ENCODE data around the gene ACTRT2. TPM values are rescaled to one million over a fixed set of nuclear protein-coding genes. Genes with fewer than 3 reads are reported as not detected.

ACTRT2 gene
- total RNA-seq, 1 experiment from 2014 or later = not detected

DNA sequence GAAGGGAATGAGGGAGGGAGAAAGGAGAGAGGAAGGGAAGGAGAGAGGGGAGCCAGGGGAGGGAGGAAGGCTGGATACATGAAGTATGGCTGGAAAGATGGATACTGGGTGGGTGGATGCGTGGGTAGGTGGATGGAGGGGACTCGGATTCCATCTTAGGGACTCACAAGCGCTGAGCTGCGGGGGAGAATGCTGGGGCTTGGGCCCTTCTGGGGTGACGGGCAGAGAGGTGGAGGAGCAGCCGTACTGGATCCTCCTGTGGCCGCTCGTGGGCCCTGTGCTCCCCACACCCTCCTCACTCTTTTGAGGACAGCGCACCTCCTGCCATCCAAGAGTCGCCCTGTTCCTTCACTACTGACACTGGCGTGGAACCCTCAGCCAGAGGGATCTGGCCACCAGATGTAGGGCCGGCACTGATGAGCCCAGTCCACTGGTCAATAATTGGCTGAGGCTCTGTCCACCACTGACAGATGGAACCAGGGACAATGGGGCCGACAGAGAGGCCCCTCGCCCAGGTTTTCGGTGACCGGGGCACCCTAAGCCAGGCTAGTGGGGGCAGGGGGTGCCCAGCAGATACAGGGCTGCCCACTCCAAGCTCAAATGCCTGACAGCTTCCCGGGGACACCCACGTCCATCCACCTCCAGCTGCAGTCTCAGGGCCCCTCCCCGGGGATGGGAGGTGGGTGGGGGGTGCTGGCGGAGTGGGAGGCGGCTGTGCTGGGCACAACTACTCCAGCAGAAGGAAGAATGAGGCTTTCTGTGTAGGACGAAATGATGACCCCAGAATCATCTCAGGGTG is 4.4 kb upstream of the ACTRT2 start:
- no peak overlapping the region for H3K4ac ChIP-seq (ENCODE audit: low read depth, low read length)
- H3K56ac ChIP-seq (ENCODE audit: insufficient read length, low read depth, low read length) = no peak overlapping the region
- peaks cover 0 to 18% (median 2%) of the 10 kb centered on the region in 3 experiments; a peak in 4 of 7 replicates for H3K36me3 Mint-ChIP-seq (ENCODE audit: insufficient read depth in 1 of 3, low read depth in 3 of 3)
- no peak overlapping the region for H3K23ac ChIP-seq (ENCODE audit: insufficient read length, low read depth, low read length)
- no peak for TF ChIP-seq CTCF (conservative IDR thresholded peaks at IDR 0.05)
- H3K79me2 ChIP-seq (ENCODE audit: insufficient read depth, low read length) = no peaks in the 10 kb centered on the region
- H3K27me3 Mint-ChIP-seq (ENCODE audit: low read depth) = peaks cover 6% of the 10 kb centered on the region
- H2BK20ac ChIP-seq (ENCODE audit: low read depth, low read length, poor library complexity, severe bottlenecking) = no peak overlapping the region
- H4K20me1 ChIP-seq (ENCODE audit: control insufficient read depth, insufficient read depth, insufficient read length) = no peaks in the 10 kb centered on the region
- H3K23me2 ChIP-seq (ENCODE audit: insufficient read length, low read depth, low read length, poor library complexity, severe bottlenecking) = no peaks in the 10 kb centered on the region
- no peak overlapping the region for H3K4me3 Mint-ChIP-seq
- no peaks in the 10 kb centered on the region for H3K79me1 ChIP-seq (ENCODE audit: insufficient read depth, low read depth, low read length, poor library complexity, severe bottlenecking)
- no peak overlapping the region for H3K9ac ChIP-seq (ENCODE audit: extremely low read depth, insufficient read length, low read length)
- H3K27ac Mint-ChIP-seq = no peak overlapping the region
- no peak overlapping the region for H3K14ac ChIP-seq (ENCODE audit: insufficient read depth, low read length)
- no peak overlapping the region for H3K18ac ChIP-seq (ENCODE audit: insufficient read length, low read depth, low read length)
- no peak overlapping the region for H2BK120ac ChIP-seq (ENCODE audit: low read depth, low read length, poor library complexity, severe bottlenecking)
- no peak overlapping the region for H3K27ac ChIP-seq (ENCODE audit: insufficient read length, low read depth, low read length)
- H3K27me3 ChIP-seq (ENCODE audit: insufficient read depth, low read length) = no peaks in the 10 kb centered on the region; the same call in 1 of the 2 replicates
- H2BK5ac ChIP-seq (ENCODE audit: insufficient read length, low read length) = no peak overlapping the region
- H2BK12ac ChIP-seq (ENCODE audit: insufficient read length, low read depth, low read length) = no peak overlapping the region
- no peak overlapping the region for H2AK5ac ChIP-seq (ENCODE audit: insufficient read length, low read length)
- WGBS (ENCODE audit: extremely low coverage, insufficient read length, low lambda C conversion rate) = no CpG with 5 or more reads among the region's 22 CpGs
- peaks cover 10% of the 10 kb centered on the region for H3K9me3 ChIP-seq (ENCODE audit: control insufficient read depth, low read depth, low read length)
- DNase-seq = no peak
- no peak overlapping the region for H3K4me2 ChIP-seq (ENCODE audit: insufficient read depth, insufficient read length, low read length)
- H3K4me1 ChIP-seq (ENCODE audit: insufficient read depth, low read length) = no peaks in the 10 kb centered on the region
- no peak overlapping the region for H4K8ac ChIP-seq (replicated peaks; ENCODE audit: insufficient read length, low read depth, low read length)
- H3K4me1 Mint-ChIP-seq = peaks cover 0 to 29% of the 10 kb centered on the region in 2 experiments; a peak in 2 of 4 replicates
- H3T11ph ChIP-seq (ENCODE audit: low read length) = no peak overlapping the region
- H2AFZ ChIP-seq (ENCODE audit: low read length) = no peak overlapping the region
- H2BK15ac ChIP-seq (ENCODE audit: low read depth, low read length) = no peak overlapping the region
- H4K5ac ChIP-seq (ENCODE audit: insufficient read length, low read depth, low read length) = no peak overlapping the region
- peaks cover 8 to 55% of the 10 kb centered on the region in 2 experiments; a peak in 4 of 5 replicates for H3K9me3 Mint-ChIP-seq
- H4K91ac ChIP-seq (ENCODE audit: insufficient read length, low read depth, low read length) = no peak overlapping the region
